ENCODE measurements around the gene CCL11.
"Not testable (repeated sequence)": the region's sequence is repeated elsewhere in the genome, so short reads cannot be mapped to it uniquely, and the experiment has no call there.

The CCL11 gene

DNA sequence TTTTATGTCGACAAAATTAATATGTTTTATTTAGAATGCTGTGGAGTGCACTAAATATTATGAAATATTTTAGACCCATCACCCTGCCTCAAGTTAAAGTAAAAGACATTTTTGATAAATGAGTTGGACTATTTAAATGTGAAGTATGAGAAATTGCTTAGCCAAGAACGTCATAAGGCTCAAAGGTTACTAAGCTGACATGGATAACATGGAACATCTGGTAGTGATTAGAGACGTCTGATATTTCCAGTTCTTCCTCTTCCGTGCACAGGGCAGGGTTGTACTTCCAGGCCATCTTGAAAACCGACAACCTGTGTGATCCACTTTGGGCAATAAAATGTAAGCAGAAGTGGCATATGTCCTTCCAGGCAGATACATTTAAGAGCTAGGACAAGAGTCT is 26.5 kb downstream of the CCL11 start:
- DNase-seq: no peak

DNA sequence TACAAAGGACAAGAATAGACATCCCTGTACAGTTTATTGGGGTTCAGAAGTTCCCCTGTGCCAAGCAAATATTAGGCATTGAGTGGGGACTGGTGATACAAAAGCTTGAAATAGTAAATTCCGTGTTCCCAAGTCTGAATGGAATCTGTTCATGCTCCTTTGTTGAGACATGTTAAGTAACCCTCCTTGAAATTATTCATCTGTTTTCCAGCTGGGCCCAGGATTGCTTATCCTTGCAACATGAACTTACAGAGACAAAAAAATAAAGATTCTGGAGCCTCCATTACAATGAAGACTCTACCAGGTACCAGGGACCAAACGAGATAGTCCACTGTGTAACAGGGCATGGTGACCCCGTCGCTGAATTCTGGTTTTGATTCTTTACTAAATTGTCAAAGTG is 27.6 kb downstream of the CCL11 start:
- no peak for DNase-seq

DNA sequence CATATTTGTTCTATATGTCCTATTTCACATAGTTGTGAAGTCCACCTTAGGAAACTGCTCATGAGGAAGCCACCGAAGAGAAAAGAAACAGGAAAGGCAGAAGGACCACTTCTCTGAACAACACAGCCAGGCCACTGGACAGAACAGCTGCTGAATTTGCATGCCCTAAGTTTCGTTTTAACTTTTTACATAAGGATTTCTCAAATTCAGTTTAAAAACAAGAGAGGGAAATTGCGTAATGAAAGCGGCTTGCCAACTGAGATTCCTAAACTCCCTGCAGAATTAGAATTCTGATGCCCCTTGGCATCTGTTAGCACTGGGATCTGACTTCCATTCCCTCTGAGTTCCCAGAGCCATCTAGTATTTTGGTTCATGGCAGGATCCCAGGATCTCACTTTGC is 28.7 kb downstream of the CCL11 start:
- peak; percentile 4 to 40 for DNase-seq

DNA sequence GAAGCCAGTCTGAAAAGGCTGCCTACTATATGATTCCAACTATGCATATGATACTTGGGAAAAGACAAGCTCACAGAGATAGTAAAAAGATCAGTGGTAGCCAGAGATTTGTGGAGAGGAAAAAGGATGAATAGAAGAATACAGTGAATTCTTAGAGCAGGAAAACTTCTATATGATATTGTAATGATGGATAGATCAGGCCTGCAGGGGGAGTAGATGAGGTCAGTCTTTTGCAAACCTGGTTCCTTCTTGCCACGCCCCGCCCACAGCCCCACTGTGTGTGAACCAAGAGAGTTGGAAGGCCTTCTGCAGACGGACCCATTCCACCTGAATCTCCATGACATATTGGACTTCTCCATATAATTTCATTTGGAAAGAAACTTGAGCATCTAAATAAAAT is 32.9 kb downstream of the CCL11 start:
- peak in 1 of 2 donors; percentile 19 for DNase-seq

DNA sequence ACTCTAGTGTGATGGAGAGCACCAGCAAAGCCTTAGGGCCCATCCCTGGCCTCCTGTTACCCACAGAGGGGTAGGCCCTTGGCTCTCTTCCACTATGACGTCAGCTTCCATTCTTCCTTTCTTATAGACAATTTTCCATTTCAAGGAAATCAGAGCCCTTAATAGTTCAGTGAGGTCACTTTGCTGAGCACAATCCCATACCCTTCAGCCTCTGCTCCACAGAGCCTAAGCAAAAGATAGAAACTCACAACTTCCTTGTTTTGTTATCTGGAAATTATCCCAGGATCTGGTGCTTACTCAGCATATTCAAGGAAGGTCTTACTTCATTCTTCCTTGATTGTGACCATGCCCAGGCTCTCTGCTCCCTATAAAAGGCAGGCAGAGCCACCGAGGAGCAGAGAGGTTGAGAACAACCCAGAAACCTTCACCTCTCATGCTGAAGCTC is 33.5 kb downstream of the CCL11 start, which contains the start of gene CCL8:
TSS of gene CCL8 (plus strand) at position 397 of the 445 bp plus-strand sequence. CDS start 67 bp downstream, outside the sequence.
- DNase-seq: peak in 1 of 2 donors; percentile 13

DNA sequence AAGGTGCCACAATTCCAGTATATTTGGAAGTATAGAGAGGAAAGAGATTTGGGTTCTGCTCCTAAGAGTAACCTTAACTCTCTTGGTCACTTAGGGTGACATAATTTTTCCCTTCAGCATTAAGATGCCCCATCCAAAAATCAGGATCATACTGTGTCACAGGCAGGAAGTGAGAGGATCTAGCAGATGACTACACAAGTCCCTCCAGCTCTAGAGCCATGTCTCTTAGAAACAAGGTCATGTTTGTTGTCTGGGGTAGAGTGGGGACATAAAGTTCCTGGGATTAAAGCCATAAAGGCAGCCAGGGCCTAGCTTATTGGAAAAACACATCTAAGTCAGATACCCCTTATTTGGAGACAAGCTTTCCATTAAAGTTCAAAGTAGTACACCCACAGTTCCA is 36.4 kb downstream of the CCL11 start:
- DNase-seq: no peak

DNA sequence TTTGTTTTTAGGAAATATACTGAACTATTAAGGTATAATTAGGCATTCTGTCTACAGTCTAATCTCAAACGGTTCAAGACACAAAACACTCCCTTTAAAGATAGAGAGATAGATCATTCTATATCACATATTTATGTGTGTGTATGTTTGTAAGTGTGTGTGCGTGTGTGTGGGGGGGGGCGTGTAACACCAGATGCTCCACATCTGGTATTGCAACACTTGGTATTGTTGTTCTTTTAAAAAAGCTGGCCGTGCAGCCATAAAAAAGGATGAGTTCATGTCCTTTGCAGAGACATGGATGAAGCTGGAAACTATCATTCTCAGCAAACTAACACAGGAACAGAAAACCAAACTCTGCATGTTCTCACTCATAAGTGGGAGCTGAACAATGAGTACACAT is 42.0 kb downstream of the CCL11 start:
- DNase-seq: not testable (repeated sequence)

DNA sequence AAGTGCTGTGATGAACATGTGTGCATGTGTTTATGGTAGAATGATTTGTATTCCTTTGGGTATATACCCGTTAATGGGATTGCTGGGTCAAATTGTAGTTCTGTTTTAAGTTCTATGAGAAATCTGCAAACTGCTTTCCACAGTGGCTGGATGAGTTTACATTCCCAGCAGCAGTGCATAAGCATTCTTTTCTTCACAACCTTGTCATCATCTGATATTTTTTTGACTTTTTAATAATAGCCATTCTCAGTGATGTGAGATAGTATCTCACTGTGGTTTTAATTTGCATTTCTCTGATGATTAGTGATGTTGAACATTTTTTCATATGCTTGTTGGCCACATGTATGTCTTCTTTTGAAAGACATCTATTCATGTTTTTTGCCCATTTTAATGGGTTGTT is 52.2 kb downstream of the CCL11 start:
- DNase-seq: no peak
